T-helper 2 cell (primary cell): ENCODE data around the gene RFPL4A.
"Not testable (repeated sequence)": the region's sequence is repeated elsewhere in the genome, so short reads cannot be mapped to it uniquely, and the experiment has no call there.

Experiments
- DNase-seq, 5 experiments: peaks; one replicate each; pipeline versions ENCODE4 v3.0.0 to v3.0.0-alpha.2; 2012 to 2022
- total RNA-seq, 2 donors: gene quantifications; one replicate each; lab custom pipeline; 2026; lab: John Stamatoyannopoulos, UW

RFPL4A gene
- total RNA-seq = 0 to 0.27 reads per million in 2 donors

GRCh38 chr19:55758797-55759196 is at the start of gene RFPL4A:
RFPL4A (plus strand) TSS chr19:55759097; CDS start chr19:55761801, 2,704 bp downstream.
- DNase-seq = not testable (repeated sequence)

GRCh38 chr19:55711719-55712118 is 47.2 kb upstream of the RFPL4A start:
- no peak for DNase-seq

- DNase-seq = no peak
Observed at GRCh38 chr19:55712804-55713631, 45.9 kb upstream of the RFPL4A start.

- DNase-seq = no peak
Observed at GRCh38 chr19:55716531-55716930, 42.4 kb upstream of the RFPL4A start.

GRCh38 chr19:55717251-55717650 is 41.6 kb upstream of the RFPL4A start:
- DNase-seq = no peak

- not testable (repeated sequence) for DNase-seq
Observed at GRCh38 chr19:55717879-55718711, 40.8 kb upstream of the RFPL4A start.

GRCh38 chr19:55720214-55720746 is 38.6 kb upstream of the RFPL4A start:
- DNase-seq = no peak

GRCh38 chr19:55720801-55721200 is 38.1 kb upstream of the RFPL4A start:
- no peak for DNase-seq

GRCh38 chr19:55723491-55723890 is 35.4 kb upstream of the RFPL4A start:
- DNase-seq = no peak

GRCh38 chr19:55730378-55730777 is 28.5 kb upstream of the RFPL4A start:
- DNase-seq = not testable (repeated sequence)

GRCh38 chr19:55738302-55738701 is 20.6 kb upstream of the RFPL4A start, which contains the start of gene NLRP9:
NLRP9 (minus strand) TSS chr19:55738402; CDS start chr19:55738374, 28 bp downstream.
- no peak for DNase-seq

- DNase-seq = no peak
Observed at GRCh38 chr19:55750715-55751114, 8.2 kb upstream of the RFPL4A start.

GRCh38 chr19:55753401-55753800 is 5.5 kb upstream of the RFPL4A start:
- DNase-seq = no peak

- not testable (repeated sequence) for DNase-seq
Observed at GRCh38 chr19:55756808-55757207, 2.1 kb upstream of the RFPL4A start.

- no peak for DNase-seq
Observed at GRCh38 chr19:55766466-55766865, 7.6 kb downstream of the RFPL4A start.

GRCh38 chr19:55768818-55769217 is 9.9 kb downstream of the RFPL4A start, which contains the start of gene RFPL4AL1:
RFPL4AL1 (plus strand) TSS chr19:55769118; CDS start chr19:55771805, 2,687 bp downstream.
- not testable (repeated sequence) for DNase-seq

GRCh38 chr19:55769632-55770031 is 10.7 kb downstream of the RFPL4A start:
- not testable (repeated sequence) for DNase-seq

- no peak for DNase-seq
Observed at GRCh38 chr19:55777528-55777927, 18.6 kb downstream of the RFPL4A start.

GRCh38 chr19:55778331-55778730 is 19.4 kb downstream of the RFPL4A start:
- no peak for DNase-seq

GRCh38 chr19:55781112-55781511 is 22.2 kb downstream of the RFPL4A start:
- DNase-seq = no peak

GRCh38 chr19:55795021-55795420 is 36.1 kb downstream of the RFPL4A start:
- no peak for DNase-seq

- DNase-seq = no peak
Observed at GRCh38 chr19:55801416-55801815, 42.5 kb downstream of the RFPL4A start.

GRCh38 chr19:55802281-55802680 is 43.4 kb downstream of the RFPL4A start:
- DNase-seq = no peak
